HG03575 (cell line): ENCODE data around the gene GABARAPL2.
A peak's percentile ranks its signal among the peaks of the same experiment; 100 is the strongest.
"Not testable (repeated sequence)": the region's sequence is repeated elsewhere in the genome, so short reads cannot be mapped to it uniquely, and the experiment has no call there.

Source experiments
- ATAC-seq: cut with Tn5 transposase; IDR thresholded peaks from one replicate; pipeline ENCODE4 v1.9.1; 2021; ENCODE audit not compliant: unreplicated experiment, insufficient number of reproducible peaks, low FRiP score; ENCODE audit errors: extremely low read depth

The GABARAPL2 gene

DNA sequence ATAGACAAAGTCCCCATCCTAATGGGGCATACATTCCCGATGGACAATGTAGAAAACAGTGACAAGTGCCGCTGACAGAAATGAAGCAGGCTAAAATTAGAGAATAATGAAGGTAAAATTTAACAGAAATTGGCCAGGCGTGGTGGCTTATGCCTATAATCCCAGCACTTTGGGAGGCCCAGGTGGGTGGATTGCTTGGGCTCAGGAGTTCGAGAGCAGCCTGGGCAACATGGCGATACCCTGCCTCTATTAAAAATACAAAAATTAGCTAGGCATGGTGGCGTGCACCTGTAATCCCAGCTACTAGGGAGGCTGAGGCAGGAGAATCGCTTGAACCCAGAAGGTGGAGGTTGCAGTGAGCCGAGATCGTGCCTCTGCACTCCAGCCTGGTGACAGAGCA, 17.7 kb upstream of the GABARAPL2 start:
- ATAC-seq, result not testable (repeated sequence)

DNA sequence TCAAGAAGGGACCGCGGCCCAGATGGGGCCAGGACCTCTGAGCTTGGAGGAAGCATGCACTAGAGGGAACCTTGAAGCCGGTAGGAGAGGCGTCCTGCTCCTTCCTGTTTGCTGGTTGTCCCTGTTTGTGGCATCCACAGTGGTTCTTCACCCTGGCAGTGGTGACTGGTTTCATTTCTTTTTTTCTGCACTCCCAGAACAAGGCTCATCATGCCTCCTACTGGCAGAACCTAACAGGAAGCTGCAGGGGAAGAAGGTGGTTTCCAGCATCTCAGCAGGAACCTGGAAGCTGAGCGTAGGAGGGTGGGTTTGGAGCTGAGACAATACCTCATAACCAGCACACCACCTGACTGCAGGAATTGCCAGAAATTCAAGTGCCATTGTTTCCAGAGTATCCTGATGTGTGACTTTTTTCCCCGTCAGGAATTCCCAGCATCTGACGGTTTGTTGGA, 15.9 kb upstream of the GABARAPL2 start:
- ATAC-seq, result peak; percentile 42

DNA sequence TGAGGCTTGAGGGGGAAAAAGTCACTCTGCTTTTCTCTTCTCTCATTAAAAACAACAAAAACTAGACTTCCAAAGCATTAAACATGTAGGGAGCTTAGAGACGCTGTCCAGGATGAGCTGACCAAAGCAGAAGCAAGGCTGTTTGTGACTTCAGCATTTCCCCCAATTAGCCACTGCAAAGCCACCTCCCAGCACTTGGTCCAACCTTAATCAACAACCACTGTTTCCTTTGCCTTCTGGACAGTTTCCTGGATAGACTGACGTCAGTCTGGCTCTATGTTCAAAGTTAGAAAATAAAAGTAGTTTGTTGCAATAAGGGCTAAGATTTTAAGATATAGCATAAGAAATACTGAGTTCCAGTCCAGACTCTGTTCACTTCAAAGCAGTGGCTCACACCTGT, 13.2 kb upstream of the GABARAPL2 start:
- no peak for ATAC-seq

DNA sequence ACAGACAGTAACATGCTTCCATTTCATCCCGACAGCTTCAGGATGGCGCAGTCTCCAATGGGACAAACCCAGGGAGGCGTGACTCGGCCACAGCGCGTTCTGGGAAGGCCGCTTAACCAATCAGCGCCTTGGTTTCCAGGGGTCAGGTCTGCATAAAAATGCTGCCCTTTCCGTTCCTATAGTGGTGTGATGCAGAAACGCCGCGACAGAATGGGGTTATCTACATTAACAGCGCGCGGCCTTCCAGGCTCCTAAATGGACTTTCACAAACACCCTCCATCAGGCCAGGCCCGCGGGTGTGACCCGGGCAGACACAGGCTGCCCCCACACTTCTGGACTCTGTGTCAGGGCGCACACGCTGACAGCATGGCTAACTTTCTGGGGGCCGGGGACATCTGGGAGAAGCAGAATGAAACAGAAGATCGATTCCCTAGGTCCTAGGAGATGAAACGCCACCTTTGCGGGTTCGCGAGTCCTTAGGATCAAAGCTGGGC, 10.9 kb upstream of the GABARAPL2 start:
- no peak for ATAC-seq

DNA sequence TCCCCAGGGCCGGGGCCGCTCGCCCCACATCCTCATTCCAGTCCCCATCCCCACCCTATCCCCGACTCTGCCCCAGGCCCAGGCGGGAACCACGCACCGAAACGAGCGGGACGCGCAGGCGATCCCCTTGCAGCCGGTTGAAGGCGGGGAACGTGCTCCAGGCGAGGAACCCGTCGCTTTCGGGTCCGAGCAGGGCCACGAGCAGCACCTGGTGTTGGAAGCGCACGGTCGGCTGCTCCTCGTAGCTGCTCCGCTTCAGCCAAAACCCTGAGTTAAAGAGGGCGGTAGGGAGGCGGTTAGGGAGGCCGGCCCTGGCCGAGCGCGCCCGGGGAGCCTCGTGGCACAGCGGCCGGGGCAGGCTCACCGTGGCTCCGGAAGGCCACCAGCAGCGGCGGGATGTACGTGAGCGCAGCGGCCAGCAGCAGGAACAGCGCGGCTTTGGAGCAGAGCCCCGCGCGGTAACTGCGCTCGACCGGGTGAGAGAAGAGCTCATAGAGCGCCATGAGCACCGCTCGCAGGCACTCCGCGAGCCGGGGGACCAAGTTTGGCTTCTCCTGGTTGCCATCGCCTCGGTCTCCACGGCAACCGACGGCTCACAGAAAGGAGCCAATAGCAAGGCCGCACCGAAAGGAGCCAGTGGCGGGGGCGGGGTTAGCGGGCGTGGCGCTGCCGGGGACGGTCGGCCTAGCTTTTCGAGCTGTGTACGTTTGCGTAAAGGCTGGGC, 10.3 kb upstream of the GABARAPL2 start, which contains the start of gene TMEM231:
TSS of gene TMEM231 (minus strand) at position 546 of the 724 bp plus-strand sequence. CDS start at position 503, 43 bp downstream.
- peak; percentile 89 for ATAC-seq

DNA sequence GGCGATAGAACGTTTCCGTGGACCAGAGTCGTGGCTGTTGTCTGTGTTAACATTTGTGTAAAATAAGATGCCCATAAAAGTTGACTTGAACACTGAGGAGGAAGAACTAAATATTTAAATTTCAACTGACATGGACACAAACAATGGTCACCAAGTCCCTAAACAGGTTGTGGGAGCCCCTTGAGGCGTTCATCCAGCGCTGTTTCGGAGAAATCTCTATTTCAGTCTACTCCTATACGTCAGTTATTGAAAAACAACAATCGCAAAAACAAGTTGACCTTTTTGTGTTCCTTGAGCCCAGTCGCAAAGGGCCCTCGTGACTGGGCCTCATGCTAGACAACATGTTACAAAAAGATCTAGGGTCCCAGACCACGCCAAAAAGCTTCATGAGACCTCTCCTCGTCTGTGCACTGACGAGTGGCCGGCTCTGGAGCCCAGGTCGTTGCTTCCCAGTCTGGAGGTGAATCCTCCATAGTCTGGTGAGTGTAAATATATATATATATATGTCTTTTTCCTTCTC, 9.7 kb upstream of the GABARAPL2 start:
- no peak for ATAC-seq

DNA sequence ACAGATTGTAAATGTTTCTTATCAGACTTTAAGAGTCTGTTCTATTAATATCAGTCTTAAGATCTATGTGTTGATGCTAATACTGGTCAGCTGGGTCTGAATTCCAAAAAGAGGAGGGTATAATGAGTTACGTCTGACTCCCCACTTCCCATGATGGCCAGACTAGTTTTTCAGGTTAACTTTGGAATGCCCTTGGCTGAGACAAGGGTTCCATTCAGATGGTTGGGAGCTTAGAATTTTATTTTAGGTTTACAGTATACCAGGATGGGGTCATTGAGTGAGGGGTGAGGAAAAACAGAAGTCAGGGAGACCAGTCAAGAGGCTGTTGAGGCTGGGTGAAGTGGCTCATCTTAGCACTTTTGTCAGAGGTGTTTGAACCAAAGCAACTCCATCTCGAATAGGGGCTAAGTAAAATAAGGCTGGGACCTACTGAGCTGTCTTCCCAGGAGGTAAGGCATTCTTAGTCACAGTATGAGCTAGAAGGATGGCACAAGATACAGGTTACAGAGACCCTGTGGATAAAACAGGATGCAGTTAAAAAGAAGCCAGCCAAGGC, 7.3 kb upstream of the GABARAPL2 start:
- no peak for ATAC-seq

DNA sequence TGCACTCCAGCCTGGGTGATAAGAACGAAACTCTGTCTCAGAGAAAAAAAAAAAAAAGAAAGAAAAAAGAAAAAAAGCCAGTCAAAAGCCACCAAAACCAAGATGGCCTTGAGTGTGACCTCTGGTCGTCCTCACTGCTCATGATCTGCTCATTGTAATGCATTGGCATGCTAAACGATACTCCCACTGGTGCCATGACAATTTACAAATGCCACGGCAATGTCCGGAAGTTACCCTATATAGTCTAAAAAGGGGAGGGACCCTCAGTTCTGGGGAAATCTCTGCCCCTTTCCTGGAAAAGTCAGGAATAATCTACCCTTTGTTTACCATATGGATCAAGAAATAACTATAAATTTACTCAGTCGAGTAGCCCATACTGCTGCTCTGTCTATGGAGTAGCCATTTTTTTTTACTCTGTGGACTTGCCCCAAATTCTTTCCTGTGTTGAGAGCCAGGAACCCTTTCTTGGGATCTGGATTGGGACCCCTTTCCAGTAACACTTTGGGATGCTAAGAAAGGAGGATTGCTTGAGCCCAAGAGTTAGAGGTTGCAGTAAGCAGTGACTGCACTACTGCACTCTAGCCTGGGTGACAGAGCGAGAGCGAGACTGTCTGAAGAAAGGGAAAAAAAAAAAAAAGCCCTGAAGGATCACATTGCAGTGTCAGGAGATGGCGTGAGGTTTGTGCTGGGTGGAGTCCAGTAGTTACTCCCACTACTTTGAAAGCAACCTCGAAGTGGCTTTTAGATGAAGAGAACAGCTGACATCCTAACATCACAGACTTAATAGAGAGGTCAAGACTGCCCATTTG, 6.4 kb upstream of the GABARAPL2 start:
- no peak for ATAC-seq

DNA sequence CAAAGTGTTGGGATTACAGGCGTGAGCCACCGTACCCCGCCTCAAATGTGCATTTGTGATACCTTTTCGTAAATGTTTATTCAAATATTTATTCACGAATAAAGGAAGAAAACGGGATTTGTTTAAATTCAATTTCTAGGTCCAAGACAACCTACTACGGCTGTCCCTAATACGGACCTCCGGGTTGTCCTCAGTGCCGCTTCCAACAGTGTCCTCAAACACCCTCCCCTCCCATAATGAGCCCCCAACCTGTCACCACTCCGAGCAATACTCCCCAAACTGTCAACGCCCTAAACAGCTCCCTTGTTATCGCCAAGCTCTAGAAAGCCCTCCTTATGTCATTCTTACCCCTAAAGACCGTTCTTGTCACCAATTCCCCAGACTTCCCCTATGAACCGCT, 539 bp upstream of the GABARAPL2 start:
- ATAC-seq, result no peak

DNA sequence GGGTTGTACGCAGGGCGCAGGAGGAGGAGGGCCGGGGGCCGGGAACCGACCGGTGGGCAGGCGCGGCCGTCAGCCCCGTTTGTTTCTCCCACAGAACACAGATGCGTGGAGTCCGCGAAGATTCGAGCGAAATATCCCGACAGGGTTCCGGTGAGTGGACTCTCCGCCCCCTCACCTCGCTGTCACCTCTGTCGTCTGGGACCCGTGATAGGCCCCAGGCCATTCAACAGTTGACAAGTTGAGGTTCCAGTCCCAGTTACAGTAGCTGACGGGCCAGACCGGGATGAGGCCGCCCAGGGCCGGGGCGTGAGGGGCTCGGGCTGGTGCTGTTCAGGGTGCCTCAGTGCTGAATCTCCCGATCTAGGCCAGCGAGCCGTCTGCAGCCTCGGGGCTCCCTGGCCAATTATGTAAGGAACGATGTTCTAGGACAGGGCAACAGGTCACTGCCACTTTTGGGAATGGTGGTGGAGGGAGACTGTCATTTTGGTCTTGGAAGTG, 628 bp downstream of the GABARAPL2 start:
- ATAC-seq, result no peak

DNA sequence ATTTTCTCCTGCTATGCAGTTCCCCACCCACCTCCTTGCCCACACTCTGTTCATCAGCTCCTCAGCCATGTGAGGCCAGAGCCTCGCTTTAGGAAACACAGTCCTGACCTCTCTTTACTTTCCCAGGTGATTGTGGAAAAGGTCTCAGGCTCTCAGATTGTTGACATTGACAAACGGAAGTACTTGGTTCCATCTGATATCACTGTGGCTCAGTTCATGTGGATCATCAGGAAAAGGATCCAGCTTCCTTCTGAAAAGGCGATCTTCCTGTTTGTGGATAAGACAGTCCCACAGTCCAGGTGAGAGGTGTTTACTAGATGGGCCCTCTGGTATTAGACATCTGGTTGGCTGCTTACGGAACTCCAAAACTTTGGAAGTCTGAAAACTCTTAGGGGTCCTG, 1.7 kb downstream of the GABARAPL2 start:
- ATAC-seq, result no peak

DNA sequence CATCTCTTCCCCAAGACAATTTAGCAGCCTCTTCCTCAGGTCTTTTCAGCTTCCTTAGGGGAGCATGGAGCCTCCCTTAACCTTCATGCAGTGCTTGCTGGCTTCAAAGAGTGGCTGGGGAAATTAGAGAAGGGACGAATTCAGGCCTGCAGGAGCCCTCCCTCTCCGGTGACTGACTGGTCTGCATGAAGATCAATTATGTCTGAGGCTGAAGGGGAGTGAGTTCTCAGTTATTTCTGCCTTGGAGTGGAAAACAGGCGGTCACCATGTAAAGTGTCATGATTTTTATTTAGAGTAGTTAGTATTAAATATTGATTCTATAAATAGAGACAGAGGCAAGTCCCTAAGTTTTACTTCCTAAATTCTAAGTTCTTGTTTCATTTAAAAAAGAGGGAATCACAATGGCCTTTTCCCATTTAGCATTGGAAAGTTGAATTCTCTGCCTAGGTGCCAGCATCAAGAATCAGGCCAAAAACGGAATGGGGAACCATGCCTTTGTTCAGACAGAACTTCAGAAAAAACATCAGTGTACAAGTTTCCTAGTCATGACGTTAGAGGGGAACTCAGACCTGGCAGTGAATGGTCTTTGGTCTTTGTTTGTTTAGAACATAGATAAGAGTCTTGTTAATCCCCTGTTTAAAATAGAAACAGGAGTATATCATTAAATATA, 4.4 kb downstream of the GABARAPL2 start:
- ATAC-seq, result no peak

DNA sequence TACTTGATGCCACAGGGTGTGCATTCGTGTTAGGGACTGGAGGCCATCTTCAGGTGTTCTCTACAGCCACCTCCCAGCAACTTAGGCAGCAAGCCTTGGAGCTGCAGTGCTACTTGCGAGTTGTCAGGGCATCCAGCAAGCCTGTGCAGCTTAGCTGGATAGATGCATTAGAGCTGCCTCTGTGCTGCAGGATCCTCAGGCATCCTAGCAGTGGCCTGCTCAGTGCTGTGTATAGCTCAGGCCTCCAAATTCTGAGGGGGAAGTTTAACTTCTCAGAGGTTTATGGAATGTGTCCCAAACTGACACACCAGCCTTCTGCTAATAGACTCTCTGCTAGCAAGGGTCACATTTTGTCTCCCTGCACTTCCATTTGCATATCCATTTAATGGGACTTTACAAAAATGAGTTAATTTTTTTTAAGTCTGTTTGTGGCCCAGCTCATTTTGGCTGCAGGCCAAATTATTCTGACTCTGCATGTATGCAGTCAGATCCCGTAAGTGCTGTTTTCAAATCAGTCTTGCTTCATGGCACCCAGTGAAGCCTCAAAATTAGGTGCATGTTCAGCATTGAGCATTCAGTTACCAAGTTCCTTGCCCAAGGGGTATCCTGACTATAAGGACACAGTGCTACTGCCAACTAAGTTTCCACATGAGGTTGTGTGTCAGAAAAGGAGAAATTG, 6.8 kb downstream of the GABARAPL2 start:
- no peak for ATAC-seq

DNA sequence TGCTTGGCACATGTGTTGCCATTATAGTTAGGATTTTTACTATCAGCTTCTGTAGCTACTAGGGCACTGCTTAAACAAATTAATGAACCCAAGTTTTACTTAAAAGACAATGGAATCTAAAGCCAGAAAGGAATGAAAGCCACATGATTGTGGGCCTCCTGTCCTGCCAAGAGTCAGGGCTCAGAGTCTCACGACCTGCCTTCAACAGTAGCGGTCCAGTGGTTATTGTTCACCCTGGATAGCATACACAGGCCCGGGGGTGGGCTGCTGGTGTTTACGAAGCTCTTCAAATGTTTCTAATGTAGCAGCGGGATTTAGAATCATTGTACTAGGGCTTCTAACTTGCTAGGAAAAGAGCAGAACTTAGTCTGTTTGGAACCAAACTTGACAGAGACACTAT, 7.8 kb downstream of the GABARAPL2 start:
- no peak for ATAC-seq

DNA sequence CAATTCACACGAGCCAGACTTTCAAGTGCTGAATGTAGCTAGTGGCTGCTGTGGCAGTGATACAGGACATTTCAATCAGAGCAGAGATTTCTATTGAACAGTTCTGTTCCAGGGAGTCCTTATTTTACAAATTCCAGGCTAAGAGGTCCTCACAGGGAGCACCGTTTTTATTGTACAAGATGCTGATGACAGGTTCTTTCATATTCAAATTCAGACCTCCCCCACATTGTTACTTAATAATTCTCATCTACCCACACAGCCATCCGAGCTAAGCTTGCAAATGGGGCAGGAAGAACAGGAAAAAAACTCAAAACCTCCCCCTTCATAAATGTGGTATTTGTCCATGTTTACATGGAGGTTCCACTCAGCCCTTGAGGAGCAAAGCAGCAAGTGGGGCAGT, 9.8 kb downstream of the GABARAPL2 start:
- no peak for ATAC-seq

DNA sequence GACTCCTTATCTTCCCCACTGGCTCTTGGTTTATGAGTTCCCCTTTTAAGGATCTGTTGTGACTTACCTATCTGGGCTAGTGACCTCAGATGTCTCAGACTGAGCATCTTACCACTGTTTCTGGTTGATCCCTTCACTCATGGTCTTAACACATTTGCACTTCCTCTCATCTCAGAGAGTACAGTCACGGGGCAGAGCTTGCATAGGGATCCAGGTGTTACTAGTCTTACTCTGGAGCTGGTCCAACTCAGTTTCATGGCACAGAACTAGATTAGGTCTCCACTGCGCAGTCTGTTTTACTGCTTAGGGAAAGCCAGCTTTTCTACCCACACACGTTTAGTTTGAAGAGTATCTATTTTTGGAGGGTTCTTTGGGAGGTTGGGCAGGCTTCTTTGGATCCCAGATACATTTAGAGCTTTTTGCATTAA, 10.2 kb downstream of the GABARAPL2 start:
- ATAC-seq, result no peak

DNA sequence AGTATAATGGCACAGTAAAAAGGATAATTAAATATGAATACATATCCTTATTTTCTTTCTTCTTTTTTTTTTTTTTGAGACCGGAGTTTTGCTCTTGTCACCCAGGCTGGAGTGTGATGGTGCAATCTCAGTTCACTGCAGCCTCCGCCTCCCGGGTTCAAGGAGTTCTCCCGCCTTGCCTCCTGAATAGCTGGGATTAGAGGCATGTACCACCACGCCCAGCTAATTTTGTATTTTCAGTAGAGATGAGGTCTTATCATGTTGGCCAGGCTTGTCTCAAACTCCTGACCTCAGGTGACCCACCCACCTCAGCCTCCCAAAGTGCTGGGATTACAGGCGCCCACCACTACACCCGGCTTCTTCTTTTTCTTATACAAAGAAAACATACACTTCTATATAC, 12.0 kb downstream of the GABARAPL2 start:
- ATAC-seq, result no peak

DNA sequence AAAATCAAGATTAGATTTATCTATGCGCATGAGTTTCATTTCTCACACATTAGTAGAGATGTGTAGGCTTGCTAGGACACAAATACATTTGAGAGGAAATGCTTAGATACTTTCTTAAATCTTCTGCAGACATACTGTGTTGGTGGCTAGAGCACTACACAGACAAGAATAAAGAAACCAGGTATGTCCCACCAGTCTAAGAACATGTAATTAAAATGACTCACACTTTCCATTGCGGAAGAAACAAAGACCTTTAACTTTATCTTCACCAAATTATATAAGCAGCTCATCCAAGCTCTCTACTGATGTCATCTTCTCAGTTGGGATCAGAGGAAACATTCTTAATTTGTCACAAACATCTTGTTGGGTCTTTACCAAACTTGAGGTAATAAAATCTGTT, 12.5 kb downstream of the GABARAPL2 start:
- ATAC-seq, result no peak
